GM13977 (cell line): ENCODE measurements around the gene RAB2B.

Experiments
- DNase-seq: peaks from one replicate; pipeline ENCODE4 v3.0.0; 2012; ENCODE audit warnings: low spot score
- in situ Hi-C: fragments of 300-500 bp; cut with MboI; formaldehyde crosslinking; loops from one replicate; pipeline ENCODE4 v1.12.0; 2022; ENCODE audit warnings: low sequenced_read_pairs, low pct_unique_long_range_greater_than_20kb, mixed read lengths, inconsistent platforms; ENCODE audit not compliant: unreplicated experiment
- TF ChIP-seq, protein P1 (sequence below): IDR thresholded peaks from 2 replicates; pipeline ENCODE4 v1.5.1; 2012; ENCODE audit warnings: mild to moderate bottlenecking, control low read depth; ENCODE audit not compliant: insufficient read depth; ENCODE audit errors: extremely low read depth, missing control alignments

RAB2B gene

GRCh38 chr14:21520767-21521166, 44.0 kb upstream of the RAB2B start:
- DNase-seq, result no peak
- in situ Hi-C loops, result no loop called here
- TF ChIP-seq, protein P1, sequence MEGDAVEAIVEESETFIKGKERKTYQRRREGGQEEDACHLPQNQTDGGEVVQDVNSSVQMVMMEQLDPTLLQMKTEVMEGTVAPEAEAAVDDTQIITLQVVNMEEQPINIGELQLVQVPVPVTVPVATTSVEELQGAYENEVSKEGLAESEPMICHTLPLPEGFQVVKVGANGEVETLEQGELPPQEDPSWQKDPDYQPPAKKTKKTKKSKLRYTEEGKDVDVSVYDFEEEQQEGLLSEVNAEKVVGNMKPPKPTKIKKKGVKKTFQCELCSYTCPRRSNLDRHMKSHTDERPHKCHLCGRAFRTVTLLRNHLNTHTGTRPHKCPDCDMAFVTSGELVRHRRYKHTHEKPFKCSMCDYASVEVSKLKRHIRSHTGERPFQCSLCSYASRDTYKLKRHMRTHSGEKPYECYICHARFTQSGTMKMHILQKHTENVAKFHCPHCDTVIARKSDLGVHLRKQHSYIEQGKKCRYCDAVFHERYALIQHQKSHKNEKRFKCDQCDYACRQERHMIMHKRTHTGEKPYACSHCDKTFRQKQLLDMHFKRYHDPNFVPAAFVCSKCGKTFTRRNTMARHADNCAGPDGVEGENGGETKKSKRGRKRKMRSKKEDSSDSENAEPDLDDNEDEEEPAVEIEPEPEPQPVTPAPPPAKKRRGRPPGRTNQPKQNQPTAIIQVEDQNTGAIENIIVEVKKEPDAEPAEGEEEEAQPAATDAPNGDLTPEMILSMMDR, result no peak

GRCh38 chr14:21518725-21519124, 42.0 kb upstream of the RAB2B start:
- in situ Hi-C loops, result no loop called here
- DNase-seq, result no peak
- TF ChIP-seq, protein P1, result no peak

- in situ Hi-C loops, result no loop called here
- TF ChIP-seq, protein P1, result no peak
These were observed 37.6 kb upstream of the RAB2B start for GRCh38 chr14:21514341-21514740.

DNA sequence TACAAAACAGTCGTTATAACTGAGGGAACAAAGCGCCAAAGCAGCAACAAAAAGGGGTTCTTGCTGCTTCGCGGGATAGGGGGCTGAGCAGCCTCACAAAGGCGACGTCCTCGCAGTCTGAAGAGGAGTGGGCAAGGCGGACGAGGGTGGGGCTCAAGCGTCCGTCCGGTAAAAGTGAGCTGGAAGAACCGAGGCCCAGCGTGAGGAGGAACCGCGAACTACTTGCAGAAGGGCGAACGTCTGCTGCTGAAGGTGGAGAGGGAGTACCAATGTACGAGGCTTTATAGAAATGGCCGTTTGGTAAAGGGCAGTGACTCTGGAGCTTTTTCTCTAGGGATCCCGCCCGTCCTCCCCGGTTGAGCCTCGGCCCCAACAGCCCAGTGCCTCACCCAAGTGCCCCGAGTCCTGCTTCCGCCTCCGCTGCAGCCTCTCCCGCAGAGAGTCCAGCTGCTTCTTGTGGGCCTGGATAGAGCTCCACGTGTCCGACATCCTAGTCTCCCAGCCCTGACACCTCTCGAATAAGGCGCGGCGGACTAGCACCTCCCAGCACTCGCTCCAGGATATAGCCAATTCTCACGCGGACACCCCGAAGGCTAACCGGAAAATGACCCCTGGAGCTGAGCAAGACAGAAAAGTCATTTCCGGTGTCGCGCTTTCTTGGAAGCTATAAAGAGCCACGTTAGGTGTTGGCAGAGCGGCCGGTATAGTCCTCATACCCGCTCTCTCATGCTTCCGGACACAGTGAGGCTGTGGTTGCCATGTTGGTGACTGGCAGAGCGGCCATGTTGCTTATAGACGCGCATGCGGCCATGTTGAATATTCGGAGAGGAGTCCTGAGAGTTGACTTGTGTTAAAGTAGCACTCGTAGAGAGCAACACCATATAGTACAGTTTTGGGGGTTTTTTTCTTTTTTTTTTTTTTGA, 34.2 kb upstream of the RAB2B start, which contains the start of gene METTL3:
TSS of gene METTL3 (minus strand) at position 606 of the 923 bp plus-strand sequence. CDS start at position 489, 117 bp downstream.
- TF ChIP-seq, protein P1, result no peak
- in situ Hi-C loops, result no loop called here
- peak; percentile 87 for DNase-seq

More at GRCh38 chr14:21514341-21514740, 37.6 kb upstream of the RAB2B start:
- no peak for DNase-seq

DNA sequence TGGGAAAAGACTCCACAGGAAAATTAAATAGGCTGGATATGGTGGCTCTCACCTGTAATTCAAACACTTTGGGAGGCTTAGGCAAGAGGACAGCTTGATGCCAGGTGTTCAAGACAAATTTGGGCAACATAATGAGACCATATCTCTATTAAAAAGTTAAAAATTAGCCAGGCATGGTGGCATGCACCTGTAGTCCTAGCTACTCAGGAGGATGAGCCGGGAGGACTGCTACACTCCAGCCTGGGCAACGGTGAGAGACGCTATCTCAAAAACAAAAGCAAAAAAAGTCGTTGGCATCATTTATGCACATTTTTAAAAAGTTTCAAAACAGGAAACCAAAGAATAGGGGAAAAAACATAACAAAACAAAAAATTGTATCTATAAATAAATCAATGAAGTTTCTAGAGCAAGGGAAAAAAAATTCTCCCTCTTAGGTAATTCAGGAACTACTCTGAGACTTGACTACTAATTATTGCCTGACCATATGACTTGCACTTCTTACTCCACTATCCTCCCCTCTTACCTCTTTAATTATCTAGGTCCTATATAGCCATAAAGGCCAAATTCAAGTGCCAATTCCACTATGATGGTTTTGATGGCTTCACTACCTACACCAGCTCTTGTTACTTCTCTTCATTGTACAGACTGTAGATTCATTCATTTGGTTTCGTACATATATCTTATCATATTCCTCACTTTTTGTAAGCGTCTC, 32.8 kb upstream of the RAB2B start:
- TF ChIP-seq, protein P1, result no peak
- in situ Hi-C loops, result no loop called here
- DNase-seq, result no peak

DNA sequence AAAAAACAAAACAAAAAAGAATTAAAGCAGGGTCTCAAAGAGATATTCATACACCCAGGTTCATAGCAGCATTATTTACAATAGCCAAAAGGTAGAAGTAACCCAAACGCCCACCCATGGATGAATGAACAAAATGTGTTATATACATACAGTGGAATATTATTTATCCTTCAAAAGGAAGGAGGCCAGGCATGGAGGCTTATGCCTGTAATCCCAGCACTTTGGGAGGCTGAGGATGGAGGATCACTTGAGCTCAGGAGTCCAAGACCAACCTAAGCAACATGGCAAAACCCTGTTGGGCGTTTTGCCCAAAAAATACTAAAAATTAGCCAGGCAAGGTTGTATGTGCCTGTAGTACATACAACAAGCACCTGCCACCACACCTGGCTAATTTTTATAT, 29.8 kb upstream of the RAB2B start:
- TF ChIP-seq, protein P1, result no peak
- in situ Hi-C loops, result no loop called here
- DNase-seq, result no peak
